ENCODE data around the gene ABHD4.

GRCh38 chr14:22641846-22642245, 43.7 kb downstream of the ABHD4 start:
- TF ChIP-seq CTCF (conservative IDR thresholded peaks at IDR 0.05; ENCODE audit: low read depth, low read length): no peak
- TF ChIP-seq BHLHE40 (IDR thresholded peaks at IDR 0.05; ENCODE audit: low read depth, low read length): no peak
- TF ChIP-seq MAFK (IDR thresholded peaks at IDR 0.05; ENCODE audit: low read depth, low read length): no peak
- no peak for TF ChIP-seq MXI1 (IDR thresholded peaks at IDR 0.05; ENCODE audit: borderline replicate concordance, low read depth, low read length)
